Measurements from ENCODE around the gene ASB1. TPM values are rescaled to one million over a fixed set of nuclear protein-coding genes. Genes with fewer than 3 reads are reported as not detected.
"Not testable (repeated sequence)": the region's sequence is repeated elsewhere in the genome, so short reads cannot be mapped to it uniquely, and the experiment has no call there.

ASB1 gene
- total RNA-seq, 2 experiments from 2014 or later, result 34.5 to 35.6 TPM

DNA sequence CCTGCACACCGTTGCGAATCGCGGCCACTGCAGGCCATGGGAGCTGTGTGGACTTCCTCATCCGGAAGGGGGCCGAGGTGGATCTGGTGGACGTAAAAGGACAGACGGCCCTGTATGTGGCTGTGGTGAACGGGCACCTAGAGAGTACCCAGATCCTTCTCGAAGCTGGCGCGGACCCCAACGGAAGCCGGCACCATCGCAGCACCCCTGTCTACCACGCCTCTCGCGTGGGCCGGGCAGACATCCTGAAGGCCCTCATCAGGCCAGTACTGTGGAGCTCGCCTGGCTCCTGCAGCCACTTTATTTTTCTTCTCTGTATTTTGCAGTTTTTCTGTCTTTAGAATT is 9.0 kb downstream of the ASB1 start:
- Mint-ChIP-seq H3K4me3 (no peak overlapping the region), H3K36me3 (peaks cover 37% of the 10 kb centered on the region), H3K27ac (no peak overlapping the region), H3K9me3 (ENCODE audit: low read depth) (no peaks in the 10 kb centered on the region), H3K27me3 (no peaks in the 10 kb centered on the region), H3K4me1 (peaks cover 31% of the 10 kb centered on the region)
- CTCF ChIA-PET, result interaction anchor here (1.1 kb wide), 1 partner anchor 65 kb away, joined by 4 read pairs; no protein-coding TSS in a partner anchor
- DNase-seq, result no peak
- ATAC-seq, result no peak

DNA sequence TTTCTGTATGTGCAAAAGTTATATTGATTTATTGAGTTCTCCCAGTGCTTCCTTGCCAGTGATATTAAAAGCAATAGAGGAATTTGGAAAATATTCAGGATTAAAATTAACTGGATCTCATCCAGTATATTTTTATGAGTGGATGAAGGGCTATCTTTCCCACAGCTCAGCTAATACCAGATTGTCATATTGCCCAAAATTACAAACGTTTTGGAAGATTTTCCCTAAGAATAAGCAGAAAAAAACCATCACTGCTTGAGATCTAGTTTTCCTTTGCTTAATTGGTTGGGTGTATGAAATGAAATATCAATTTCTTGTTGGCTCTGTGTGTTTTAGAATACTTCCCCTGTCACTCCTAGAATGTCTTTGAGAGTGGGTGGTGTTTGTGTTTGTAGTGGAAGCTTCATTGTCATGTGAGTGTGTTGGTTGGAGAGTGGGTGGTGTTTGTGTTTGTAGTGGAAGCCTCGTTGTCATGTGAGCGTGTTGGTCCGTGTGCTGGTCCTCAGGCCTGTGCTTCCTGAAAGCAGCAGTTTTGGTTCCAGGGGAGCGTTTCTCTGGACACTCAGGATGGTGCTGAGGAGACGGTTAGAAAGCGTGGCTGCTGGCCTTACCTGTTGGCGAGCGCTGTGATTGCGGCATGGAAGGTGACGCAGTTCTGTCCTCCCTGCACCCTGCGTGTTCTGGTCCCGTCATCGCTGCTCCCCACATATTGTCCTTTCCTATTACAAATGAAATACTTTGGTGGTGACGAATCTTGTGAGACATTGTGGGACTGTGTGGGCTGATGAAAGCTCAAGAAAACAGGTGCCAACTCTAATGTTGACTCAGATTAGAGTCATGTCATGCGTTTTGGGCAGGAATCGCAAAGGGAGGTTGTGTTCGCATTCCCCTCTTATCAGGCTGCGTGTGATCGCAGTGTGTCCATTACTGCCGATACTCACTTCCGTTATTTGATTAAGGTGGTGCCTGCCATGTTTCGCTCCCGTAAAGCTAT is 12.4 kb downstream of the ASB1 start:
- Mint-ChIP-seq H3K27me3 (no peaks in the 10 kb centered on the region), H3K4me3 (no peak overlapping the region), H3K9me3 (ENCODE audit: low read depth) (no peaks in the 10 kb centered on the region), H3K36me3 (peaks cover 42% of the 10 kb centered on the region), H3K4me1 (peaks cover 18% of the 10 kb centered on the region), H3K27ac (peak overlapping the region; percentile 29)
- peak; percentile 55 for DNase-seq
- CTCF ChIA-PET, result interaction anchor here (1.4 kb wide), 2 partner anchors 24 to 25 kb away, joined by 3 to 5 read pairs; no protein-coding TSS in a partner anchor
- peak; percentile 74 for ATAC-seq

DNA sequence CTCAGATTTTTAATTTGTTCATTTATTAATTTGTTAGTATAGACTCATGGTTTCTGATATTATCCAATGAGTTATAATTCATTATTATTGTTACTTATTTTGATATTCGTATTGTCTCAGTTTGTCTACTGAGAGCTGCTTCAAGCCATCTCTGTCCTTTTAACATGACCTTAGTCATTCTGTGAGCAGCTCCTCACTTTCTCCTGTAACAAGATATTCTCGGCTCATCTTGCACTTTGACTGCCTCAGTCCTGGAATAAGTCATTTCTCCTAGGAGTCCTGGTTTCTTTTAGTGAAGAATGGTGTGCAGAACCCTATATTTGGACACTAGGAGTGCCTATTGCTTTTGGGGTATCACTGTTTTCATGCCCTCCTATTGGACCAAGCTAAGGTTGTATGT is 13.2 kb downstream of the ASB1 start:
- H3K27me3 Mint-ChIP-seq, result no peaks in the 10 kb centered on the region
- no peak for ATAC-seq
- peaks cover 18% of the 10 kb centered on the region for H3K4me1 Mint-ChIP-seq
- CTCF ChIA-PET, result interaction anchor here (1.4 kb wide), 2 partner anchors 24 to 25 kb away, joined by 3 to 5 read pairs; no protein-coding TSS in a partner anchor
- H3K4me3 Mint-ChIP-seq, result no peak overlapping the region
- no peak overlapping the region for H3K27ac Mint-ChIP-seq
- no peak for DNase-seq
- H3K36me3 Mint-ChIP-seq, result peaks cover 47% of the 10 kb centered on the region
- H3K9me3 Mint-ChIP-seq (ENCODE audit: low read depth), result no peaks in the 10 kb centered on the region

DNA sequence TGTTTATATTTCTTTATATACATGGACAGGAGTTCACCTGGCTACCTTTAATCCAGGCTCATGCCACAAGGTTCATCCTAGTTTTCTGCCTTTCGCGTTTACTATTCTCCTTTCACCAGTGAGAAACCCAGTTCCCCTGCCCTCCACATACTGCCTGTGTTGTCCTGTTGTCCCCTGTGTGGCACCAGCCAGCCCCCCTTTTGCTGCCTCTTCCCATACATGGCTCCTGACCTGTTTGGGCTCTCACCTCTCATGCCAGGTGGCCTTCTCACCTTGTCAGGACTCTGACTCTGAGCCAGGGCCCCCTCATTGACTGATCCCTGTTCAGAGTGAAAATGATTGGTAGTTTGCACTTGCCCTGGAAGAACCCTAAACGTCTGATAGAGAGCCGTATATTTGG is 13.6 kb downstream of the ASB1 start:
- Mint-ChIP-seq H3K36me3 (peaks cover 50% of the 10 kb centered on the region), H3K4me1 (peaks cover 18% of the 10 kb centered on the region), H3K9me3 (ENCODE audit: low read depth) (no peaks in the 10 kb centered on the region), H3K4me3 (no peak overlapping the region), H3K27me3 (no peaks in the 10 kb centered on the region), H3K27ac (no peak overlapping the region)
- DNase-seq, result no peak
- CTCF ChIA-PET, result interaction anchor here (1.4 kb wide), 1 partner anchor 24 kb away, joined by 5 read pairs; no protein-coding TSS in a partner anchor
- no peak for ATAC-seq

DNA sequence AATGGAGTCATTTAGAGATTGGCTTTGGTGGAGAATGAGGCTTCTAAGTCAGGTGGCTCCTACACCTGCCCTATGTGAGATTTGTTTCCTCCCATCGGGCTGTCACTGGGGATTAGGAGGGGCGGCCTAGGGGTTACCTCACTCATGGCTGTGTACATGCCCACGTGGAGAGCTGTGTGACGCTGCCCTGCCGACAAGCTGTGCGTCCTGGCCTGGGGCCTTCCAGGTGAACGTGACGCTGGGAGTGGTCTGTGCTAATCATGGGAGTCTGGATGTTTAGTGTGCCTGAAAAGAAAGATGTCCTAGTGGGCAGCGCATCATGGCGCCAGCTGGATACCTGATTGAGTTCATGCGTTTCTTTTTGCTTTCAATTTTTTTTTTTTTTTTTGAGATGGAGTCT is 14.0 kb downstream of the ASB1 start:
- H3K4me3 Mint-ChIP-seq, result no peak overlapping the region
- H3K36me3 Mint-ChIP-seq, result peaks cover 54% of the 10 kb centered on the region
- H3K9me3 Mint-ChIP-seq (ENCODE audit: low read depth), result no peaks in the 10 kb centered on the region
- H3K27ac Mint-ChIP-seq, result no peak overlapping the region
- H3K4me1 Mint-ChIP-seq, result peaks cover 18% of the 10 kb centered on the region
- DNase-seq (no peak), ATAC-seq (no peak)
- no peaks in the 10 kb centered on the region for H3K27me3 Mint-ChIP-seq
- CTCF ChIA-PET, result interaction anchor here (0.8 to 1.4 kb wide), 2 partner anchors 24 to 70 kb away, joined by 3 to 5 read pairs; no protein-coding TSS in a partner anchor

DNA sequence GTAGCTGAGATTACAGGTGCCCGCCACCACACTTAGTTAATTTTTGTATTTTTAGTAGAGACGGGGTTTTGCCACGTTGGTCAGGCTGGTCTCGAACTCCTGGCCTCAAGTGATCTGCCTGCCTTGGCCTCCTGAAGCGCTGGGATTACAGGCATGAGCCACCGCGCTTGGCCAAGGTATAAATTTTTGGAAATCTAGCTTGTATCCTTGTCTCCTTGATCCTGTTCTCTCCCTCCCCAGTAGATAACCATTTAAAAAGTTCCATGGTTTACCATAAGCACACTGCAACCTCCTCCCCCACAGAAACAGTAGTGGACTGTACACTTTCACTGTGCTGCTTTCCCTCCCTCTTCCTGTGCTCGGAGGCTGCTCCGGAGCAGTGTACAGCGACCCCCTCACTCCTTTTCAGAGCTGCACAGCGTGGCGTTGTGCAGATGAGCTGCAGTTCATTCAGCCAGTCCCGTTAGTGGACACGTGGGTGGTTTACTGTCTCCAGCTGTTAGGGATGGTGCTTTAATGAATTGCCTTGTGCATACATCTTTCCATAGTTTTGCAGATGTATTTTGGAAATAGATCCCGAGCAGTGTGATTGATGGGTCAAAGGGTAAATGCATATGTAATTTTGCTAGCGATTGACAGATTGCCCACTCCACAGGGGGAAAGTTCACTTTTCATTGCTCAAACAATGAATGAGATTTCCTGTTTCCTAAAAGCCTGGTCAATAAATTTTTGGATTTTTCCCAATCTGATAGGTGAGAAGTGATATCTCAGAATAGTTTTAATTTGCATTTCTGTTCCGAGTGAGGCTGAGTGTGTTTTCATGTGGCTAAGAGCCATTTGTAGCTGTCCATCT is 14.8 kb downstream of the ASB1 start:
- Mint-ChIP-seq H3K9me3 (ENCODE audit: low read depth) (no peaks in the 10 kb centered on the region), H3K36me3 (peaks cover 56% of the 10 kb centered on the region), H3K4me1 (peaks cover 18% of the 10 kb centered on the region), H3K27me3 (no peaks in the 10 kb centered on the region), H3K27ac (no peak overlapping the region), H3K4me3 (no peak overlapping the region)
- DNase-seq (no peak), ATAC-seq (no peak)
- CTCF ChIA-PET, result interaction anchor here (0.8 to 1.5 kb wide), 2 partner anchors 70 to 72 kb away, joined by 3 read pairs; no protein-coding TSS in a partner anchor

DNA sequence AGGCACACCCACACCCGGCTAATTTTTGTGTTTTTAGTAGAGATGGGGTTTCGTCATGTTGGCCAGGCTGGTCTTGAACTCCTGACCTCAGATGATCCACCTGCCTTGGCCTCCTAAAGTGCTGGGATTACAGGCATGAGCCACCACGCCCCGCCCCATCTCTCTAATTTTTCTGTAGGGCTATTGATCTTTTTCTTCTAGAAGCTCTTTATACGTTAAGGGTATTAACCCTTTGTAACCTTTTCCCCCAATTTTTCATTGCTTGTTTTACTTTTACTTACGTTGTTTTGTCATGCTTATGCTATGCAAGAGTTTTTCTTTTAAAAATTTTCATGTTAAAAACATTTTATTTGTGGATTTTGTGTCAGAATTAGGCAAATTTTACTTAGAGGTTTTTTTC is 15.5 kb downstream of the ASB1 start:
- DNase-seq; H3K27me3 Mint-ChIP-seq; ATAC-seq; H3K9me3 Mint-ChIP-seq (ENCODE audit: low read depth); H3K27ac Mint-ChIP-seq; H3K4me3 Mint-ChIP-seq: not testable (repeated sequence)
- CTCF ChIA-PET, result interaction anchor here (1.5 kb wide), 1 partner anchor 71 kb away, joined by 3 read pairs; no protein-coding TSS in a partner anchor
- Mint-ChIP-seq H3K4me1 (peaks cover 18% of the 10 kb centered on the region), H3K36me3 (peaks cover 58% of the 10 kb centered on the region)

DNA sequence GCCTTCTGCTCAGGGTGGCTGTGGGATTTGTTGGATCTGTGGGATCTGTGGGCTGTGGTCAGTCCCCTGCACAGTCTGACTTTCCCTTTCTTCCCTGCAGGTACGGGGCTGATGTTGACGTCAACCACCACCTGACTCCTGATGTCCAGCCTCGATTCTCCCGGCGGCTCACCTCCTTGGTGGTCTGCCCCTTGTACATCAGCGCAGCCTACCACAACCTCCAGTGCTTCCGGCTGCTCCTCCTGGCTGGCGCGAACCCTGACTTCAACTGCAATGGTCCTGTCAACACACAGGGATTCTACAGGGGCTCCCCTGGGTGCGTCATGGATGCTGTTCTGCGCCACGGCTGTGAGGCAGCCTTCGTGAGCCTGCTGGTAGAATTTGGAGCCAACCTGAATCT is 17.5 kb downstream of the ASB1 start:
- Mint-ChIP-seq H3K27ac (no peak overlapping the region), H3K9me3 (ENCODE audit: low read depth) (no peaks in the 10 kb centered on the region), H3K4me1 (peaks cover 16% of the 10 kb centered on the region), H3K4me3 (no peak overlapping the region), H3K36me3 (peaks cover 57% of the 10 kb centered on the region), H3K27me3 (no peaks in the 10 kb centered on the region)
- CTCF ChIA-PET, result no interaction called here
- no peak for DNase-seq
- ATAC-seq, result no peak

DNA sequence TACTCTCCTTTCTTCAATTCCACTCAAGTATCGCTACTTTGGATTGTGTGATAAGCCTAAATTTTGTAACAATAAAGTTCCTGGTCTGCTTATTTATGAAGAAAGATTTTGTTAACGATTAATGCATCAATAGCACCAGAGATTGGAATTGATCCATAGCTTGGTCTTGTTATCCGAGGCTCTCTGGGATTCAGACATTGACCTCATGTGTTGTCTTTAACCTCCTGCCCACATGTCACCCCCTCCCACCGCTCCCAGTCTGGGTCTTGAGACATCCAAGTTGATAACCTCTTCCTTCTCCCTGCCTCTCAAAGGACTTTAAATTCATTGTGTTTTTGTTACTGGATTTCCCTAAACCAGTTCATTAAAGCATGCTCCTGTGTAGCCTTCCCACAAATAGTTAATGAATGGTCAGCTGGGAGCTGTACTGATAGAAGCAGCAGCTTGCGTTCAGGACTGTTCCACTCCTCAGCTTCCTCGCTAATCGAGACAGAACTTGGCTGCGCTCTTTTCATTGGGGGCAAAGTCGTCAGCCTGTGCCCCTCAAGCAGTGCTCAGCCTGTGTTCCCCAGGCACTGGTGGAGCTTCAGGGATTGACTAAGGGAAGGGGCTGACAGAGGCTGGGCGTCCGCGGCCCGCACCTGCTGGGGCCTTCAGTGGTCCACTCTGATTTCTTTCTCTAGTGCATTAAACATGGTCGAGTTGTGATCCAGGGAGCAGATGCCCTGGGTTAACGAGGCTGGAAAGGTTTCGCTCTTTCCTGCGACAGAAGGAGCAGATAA is 18.9 kb downstream of the ASB1 start:
- Mint-ChIP-seq H3K27ac (no peak overlapping the region), H3K9me3 (ENCODE audit: low read depth) (no peaks in the 10 kb centered on the region), H3K4me1 (peaks cover 4% of the 10 kb centered on the region), H3K4me3 (no peak overlapping the region), H3K27me3 (no peaks in the 10 kb centered on the region), H3K36me3 (peaks cover 56% of the 10 kb centered on the region)
- ATAC-seq (no peak), DNase-seq (no peak)
- CTCF ChIA-PET, result no interaction called here

DNA sequence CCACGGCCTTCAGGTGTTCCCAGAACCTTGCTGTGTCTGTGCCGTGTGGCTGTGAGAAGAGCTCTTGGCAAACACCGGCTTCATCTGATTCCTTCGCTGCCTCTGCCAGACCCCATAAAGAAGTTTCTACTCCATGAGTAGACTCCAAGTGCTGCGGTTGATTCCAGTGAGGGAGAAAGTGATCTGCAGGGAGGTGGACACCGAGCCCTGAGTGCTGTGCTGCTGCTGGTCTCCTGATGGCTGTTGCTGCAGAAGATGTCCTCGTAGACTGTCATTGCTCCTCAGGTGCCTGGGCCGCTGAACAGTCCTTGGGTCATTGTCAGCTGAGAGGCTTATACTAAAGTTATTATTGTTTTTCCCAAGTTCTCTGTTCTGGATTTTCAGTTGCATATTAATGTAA is 19.6 kb downstream of the ASB1 start:
- H3K27ac Mint-ChIP-seq, result no peak overlapping the region
- H3K9me3 Mint-ChIP-seq (ENCODE audit: low read depth), result no peaks in the 10 kb centered on the region
- no peak for DNase-seq
- no peak overlapping the region for H3K4me3 Mint-ChIP-seq
- H3K36me3 Mint-ChIP-seq, result peaks cover 58% of the 10 kb centered on the region
- peaks cover 4% of the 10 kb centered on the region for H3K4me1 Mint-ChIP-seq
- H3K27me3 Mint-ChIP-seq, result no peaks in the 10 kb centered on the region
- CTCF ChIA-PET, result no interaction called here
- no peak for ATAC-seq

DNA sequence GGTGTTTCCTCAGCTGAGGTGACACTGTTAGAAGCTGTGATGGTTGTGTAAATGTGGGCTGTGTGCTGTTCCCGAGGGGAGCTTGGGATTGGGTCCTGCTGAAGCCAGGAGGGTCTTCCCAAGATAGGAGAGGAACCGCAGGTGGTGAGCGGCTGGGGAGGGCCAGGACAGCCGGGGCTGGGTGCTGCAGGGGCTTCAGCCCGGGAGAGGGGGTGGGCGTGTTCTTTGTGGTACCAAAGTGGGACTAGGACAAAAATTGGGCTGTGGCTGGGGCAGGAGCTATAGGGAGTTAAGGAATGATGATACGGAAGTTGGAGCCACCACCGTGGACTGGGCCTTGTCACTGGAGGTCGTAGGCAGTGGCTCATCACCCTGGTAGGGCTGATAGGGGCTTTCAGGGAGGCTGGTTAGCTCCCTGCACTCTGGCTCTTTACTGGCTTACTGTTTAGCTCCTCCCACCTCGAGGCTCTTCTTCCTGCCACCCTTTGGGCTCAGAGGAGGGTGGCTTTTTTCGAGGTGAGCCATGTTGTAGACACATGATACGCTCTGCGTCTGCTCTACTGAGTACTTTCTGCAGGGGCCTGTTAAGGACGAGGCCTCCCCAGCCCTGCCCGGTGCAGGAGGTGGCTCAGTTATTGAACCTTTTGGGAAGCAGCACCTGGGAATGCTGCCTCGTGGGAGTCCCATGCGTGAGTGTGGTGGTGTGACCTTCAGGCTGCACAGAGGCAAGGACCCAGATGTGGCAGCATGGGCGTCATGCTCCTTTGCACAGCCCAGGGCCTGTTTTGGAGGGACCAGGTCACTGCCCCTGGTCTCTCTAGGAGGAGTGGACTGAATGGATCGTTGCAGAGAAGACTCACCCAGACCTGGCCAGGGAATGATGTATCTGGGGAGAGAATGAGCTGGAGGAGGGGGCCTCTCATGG is 21.6 kb downstream of the ASB1 start:
- Mint-ChIP-seq H3K36me3 (peaks cover 67% of the 10 kb centered on the region), H3K4me3 (no peak overlapping the region), H3K27me3 (no peaks in the 10 kb centered on the region), H3K4me1 (peaks cover 4% of the 10 kb centered on the region), H3K9me3 (ENCODE audit: low read depth) (peaks cover 2% of the 10 kb centered on the region), H3K27ac (no peak overlapping the region)
- no peak for ATAC-seq
- CTCF ChIA-PET, result interaction anchor here (1.0 to 1.1 kb wide), 2 partner anchors 15 to 19 kb away, joined by 3 to 4 read pairs; no protein-coding TSS in a partner anchor
- no peak for DNase-seq

DNA sequence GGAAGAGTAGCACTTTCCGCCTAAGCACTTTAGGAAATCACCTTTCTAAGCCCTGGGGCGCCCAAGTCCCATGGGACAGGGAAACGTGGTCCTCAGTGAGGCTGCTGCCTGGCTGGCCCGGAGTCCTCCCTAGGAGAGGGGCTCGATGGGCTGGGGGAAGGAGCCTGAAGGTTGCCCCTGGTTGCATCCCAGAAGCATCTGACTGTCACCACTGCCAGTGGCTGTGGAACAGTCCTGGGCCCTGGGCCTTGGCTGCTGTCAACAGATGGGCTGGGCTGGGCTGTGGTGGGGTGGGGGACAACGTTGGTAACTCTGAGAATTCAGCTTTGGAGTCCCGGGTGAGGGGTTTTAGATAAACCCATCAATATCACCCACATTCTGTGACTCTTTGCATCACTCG is 22.5 kb downstream of the ASB1 start:
- H3K36me3 Mint-ChIP-seq, result peaks cover 65% of the 10 kb centered on the region
- CTCF ChIA-PET, result interaction anchor here (1.1 kb wide), 1 partner anchor 14 kb away, joined by 4 read pairs; no protein-coding TSS in a partner anchor
- no peak overlapping the region for H3K4me3 Mint-ChIP-seq
- ATAC-seq (no peak), DNase-seq (no peak)
- H3K4me1 Mint-ChIP-seq, result peaks cover 4% of the 10 kb centered on the region
- no peak overlapping the region for H3K27ac Mint-ChIP-seq
- peaks cover 3% of the 10 kb centered on the region for H3K9me3 Mint-ChIP-seq (ENCODE audit: low read depth)
- no peaks in the 10 kb centered on the region for H3K27me3 Mint-ChIP-seq
